AG08395 (cell line): Measurements from ENCODE around the gene SALL4.
"Not testable (repeated sequence)": the region's sequence is repeated elsewhere in the genome, so short reads cannot be mapped to it uniquely, and the experiment has no call there.

Experiments
- DNase-seq: peaks from one replicate; pipeline ENCODE4 v3.0.0; 2012; ENCODE audit warnings: mixed read lengths, low spot score

The SALL4 gene

DNA sequence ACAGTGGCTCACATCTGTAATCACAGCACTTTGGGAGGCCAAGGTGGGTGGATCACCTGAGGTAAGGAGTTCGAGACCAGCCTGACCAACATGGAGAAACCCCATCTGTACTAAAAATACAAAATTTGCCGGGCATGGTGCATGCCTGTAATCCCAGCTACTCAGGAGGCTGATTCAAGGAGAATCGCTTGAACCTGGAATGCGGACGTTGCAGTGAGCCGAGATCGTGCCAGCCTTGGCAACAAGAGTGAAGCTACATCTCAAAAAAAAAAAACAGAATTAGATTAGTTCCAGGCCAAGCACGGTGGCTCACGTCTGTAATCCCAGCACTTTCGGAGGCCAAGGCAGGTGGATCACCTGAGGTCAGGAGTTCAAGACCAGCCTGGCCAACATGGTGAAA is 36.9 kb downstream of the SALL4 start:
- DNase-seq = not testable (repeated sequence)

- DNase-seq = peak; percentile 38
These were observed 38.2 kb downstream of the SALL4 start for GRCh38 chr20:51763965-51764602.

DNA sequence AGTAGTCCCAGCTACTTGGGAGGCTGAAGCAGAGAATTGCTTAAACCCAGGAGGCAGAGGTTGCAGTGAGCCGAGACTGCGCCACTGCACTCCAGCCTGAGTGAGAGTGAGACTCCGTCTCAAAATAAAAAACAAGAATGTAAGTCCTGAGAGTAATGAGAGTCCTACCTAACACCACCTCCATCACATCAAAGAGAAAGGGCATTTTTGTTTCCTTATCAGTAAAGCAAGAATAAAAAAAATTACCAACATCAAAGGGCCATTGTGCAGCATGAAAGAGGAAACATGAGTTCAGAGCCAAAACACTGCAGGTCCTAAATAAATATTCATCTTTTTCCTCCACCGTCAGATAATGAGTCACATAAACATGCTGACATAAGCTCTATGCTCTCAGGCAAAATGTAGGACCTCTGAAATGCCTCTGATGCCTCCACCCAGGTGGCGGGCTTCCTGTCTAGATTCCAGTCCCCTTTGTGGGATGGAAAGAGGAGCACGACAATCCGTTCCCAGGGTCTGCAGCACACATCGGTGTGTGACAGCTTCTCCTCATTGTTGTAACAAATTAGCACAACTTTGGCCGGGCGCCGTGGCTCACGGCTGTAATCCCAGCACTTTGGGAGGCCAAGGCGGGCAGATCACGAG is 41.3 kb downstream of the SALL4 start:
- DNase-seq = peak; percentile 31

DNA sequence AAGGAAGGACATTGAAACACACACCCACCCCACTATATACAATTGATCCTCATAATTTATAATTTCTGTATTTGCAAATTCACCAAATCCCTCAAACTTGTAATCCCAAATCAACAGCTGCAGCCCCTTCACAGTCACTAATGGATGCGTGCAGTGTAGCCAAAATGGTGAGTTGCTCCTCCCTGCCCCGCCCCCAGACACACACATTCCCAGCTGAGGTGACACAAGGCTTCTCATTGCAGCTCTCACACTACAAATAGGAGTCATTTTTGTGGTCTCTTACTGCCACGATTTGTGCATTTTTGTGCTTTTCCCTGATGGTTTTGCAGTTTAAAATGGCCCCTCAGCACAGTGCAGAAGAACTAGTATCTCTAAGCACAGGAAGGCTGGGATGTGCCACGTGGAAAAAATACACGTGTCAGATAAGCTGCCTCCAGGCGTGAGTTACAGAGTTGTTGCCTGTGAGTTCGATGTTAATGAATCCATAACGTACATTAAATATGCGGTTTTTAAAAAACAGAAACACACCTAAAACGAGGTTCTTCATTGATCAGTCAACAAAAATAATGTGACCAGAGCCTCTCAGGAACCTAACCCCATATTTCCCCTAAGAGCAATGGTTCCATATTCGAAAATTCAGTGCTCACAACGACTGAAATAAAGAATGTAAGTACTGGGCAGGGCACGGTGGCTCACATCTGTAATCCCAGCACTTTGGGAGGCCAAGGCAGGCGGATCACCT is 42.4 kb downstream of the SALL4 start:
- peak; percentile 29 for DNase-seq

DNA sequence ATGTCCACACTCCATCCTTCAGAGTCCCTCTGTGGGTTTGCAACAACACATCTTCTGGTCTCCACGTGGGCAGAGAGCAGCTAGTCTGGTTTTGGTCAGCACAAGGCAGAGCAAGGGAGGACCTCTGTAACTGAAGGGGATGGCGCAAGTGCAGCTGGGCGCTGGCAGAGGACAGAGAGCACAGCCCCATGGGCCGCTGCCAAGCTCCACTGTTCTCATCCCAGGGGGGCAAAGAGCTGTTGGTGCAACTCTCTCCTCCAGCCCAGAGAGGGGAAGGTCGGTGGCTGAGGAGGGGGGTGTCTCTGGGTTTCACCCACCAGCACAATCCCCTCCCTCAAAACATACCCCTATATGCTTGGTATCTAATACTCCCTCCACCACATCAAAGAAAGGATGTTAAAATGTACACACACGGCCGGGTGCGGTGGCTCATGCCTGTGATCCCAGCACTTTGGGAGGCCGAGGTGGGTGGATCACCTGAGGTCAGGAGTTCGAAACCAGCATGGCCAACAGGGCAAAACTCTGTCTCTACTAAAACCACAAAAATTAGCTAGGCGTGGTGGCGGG is 43.3 kb downstream of the SALL4 start:
- DNase-seq = peak; percentile 68

DNA sequence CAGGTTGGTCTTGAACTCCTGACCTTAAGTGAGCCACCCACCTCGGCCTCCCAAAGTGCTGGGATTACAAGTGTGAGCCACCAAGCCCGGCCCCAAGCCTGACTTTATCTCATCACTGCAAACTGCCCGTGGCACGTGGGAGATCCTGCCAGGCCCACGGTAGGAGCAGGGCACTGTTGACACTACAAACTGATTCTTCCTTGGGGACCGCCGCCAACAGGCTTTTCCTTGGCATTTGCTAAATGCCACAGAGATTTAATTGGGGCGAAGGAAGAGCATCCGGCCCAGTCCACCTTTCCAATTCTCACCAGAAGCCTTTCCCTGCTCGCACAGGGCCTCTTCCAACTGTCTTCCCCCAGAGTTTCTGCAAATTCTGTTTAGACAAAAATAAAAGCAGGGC is 45.1 kb downstream of the SALL4 start:
- DNase-seq = no peak

GRCh38 chr20:51756653-51757052 is 45.7 kb downstream of the SALL4 start:
- no peak for DNase-seq

DNA sequence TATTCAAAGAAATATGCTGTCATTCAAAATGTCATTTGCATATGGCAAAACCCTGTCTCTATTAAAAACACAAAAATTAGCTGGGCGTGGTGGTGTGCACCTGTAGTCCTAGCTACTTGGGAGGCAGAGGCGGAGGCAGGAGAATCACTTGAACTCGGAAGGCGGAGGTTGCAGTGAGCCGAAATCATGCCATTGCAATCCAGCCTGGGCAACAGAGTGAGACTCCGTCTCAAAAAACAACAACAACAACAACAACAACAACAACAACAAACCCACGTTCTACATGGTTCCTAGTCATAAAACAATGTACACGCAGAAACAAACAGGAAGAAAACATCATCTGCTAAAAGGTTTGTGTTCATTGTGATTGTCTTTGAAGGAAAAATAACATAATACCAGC is 49.1 kb downstream of the SALL4 start:
- not testable (repeated sequence) for DNase-seq

GRCh38 chr20:51752343-51752951 is 49.9 kb downstream of the SALL4 start:
- peak; percentile 75 for DNase-seq

DNA sequence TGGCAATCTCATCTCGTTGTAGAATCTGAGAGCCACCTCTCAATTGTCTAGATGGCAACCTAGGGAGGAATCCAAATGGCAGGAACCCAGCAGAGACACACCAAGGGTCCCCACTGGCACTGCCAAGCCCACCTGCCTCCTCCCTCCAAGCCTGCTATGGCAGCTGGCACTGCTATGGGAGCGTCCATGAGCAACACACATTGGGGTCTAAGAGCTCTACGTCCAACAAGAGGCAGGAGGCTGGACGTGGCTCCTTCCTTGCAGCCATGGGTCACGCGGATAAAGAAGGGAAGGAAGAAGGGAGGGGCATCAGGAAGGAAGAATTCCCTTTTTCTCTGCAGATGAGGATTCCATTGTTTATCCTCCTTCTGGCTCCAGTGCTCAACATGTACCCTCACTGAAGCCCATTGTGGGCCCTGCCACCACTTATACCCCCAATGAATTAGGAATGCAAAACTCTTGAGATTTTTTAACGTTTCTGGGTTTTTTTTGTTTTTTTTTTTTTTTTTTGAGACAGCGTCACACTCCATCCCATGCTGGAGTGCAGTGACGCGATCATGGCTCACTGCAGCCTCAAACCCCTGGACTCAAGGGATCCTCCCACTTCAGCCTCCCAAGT is 51.4 kb downstream of the SALL4 start:
- DNase-seq = no peak

- peak; percentile 88 for DNase-seq
These were observed 52.1 kb downstream of the SALL4 start for GRCh38 chr20:51750037-51750769.

DNA sequence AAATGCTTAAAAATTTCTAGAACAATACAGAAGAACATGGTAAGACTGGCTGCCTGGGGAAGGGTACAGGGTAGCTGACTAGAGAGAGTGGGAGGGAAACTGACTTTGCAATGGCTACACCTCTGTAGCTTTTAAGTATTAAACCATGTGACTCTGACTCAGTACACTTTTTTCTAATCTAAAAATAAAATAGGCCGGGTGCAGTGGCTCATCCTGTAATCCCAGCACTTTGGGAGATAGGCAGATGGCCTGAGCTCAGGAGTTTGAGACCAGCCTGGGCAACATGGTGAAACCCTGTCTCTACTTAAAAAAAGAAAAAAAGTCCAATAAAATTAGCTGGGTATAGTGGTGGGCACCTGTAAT is 52.7 kb downstream of the SALL4 start:
- DNase-seq = no peak

GRCh38 chr20:51747182-51747911 is 55.0 kb downstream of the SALL4 start:
- DNase-seq = no peak

- DNase-seq = no peak
These were observed 56.5 kb downstream of the SALL4 start for GRCh38 chr20:51745804-51746203.

DNA sequence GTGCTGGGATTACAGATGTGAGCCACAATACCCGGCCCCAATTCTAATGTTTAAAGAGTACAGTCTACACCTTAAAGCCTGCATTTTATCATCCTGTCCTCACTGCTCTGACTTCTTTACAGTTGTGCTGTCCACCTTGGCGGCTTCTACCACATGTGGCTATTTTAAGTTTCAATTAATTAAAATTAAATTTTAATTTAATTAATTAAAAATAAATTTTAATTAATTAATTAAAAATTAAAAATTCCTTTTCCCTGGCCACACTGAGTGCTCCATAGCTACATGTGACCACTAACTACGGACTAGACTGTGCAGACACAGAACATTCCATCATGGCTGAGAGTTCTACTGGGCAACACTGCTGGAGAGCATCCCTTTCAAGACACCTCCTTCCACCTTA is 61.5 kb downstream of the SALL4 start:
- DNase-seq = no peak

GRCh38 chr20:51740308-51740707 is 62.0 kb downstream of the SALL4 start:
- not testable (repeated sequence) for DNase-seq

DNA sequence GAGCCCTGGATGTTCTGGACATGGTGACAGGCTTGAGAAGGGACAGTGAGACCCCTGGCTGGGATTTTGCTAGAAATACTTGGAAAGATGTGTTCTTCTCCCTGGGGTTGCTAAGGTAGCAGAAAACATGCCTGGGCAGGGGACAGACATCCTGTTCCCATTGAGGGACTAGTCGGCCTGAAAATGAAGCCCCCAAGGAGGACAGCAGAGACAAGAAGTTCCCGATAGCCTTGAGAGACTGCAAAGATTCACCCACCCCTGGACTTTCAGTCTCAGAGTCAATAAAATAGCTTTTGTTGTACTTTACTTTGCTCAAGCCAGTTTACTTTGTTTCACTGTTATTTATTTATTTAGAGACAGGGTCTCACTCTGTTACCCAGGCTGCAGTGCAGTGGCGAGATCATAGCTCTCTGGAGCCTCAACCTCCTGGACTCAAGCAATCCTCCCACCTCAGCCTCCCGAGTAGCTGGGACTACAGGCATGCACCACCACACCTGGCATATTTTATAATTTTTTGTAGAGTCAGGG is 62.5 kb downstream of the SALL4 start:
- no peak for DNase-seq

DNA sequence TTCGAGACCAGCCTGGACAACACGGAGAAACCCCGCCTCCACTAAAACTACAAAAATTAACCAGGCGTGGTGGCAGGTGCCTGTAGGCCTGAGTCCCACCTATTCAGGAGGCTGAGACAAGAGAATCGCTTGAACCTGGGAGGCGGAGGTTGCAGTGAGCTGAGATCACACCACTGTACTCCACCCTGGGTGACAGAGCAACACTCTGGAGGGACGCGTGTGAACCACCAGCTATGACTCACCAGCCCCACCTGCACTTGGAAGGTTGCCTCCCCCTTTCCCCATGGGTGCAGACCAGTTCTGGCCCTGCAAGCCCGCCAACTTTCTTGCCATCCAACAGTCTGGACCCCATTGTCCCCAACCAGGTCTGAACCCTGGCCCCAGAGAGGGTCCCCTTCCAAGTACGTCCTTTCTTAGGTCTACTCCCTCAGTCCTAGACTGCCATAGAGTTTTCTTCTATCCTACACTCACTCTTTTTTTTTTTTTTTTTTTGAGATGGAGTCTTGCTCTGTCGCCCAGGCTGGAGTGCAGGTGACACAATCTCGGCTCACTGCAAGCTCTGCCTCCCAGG is 63.4 kb downstream of the SALL4 start:
- DNase-seq = no peak

GRCh38 chr20:51738261-51738660 is 64.1 kb downstream of the SALL4 start:
- DNase-seq = not testable (repeated sequence)

DNA sequence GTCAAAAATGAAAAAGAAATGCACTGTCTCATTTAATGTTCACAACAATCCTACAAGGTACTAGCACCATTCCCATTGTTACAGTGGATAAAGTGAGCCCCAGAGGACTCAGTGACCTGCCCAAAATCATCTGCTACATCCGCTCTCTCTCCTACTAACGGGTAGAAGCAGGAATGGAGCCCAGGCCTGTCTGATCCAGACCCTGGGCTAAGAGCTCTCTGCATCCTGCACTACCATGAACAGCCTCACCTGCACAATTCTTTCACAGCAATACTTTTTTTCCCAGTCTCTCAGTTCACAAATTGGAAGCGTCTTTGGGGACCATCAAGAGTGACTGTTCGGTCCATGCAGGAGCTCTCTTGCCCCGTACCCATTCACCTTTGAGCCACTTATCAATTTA is 65.4 kb downstream of the SALL4 start:
- DNase-seq = no peak
